HEK293 (cell line): Measurements from ENCODE around the gene FAM241A.
"Not testable (repeated sequence)": the region's sequence is repeated elsewhere in the genome, so short reads cannot be mapped to it uniquely, and the experiment has no call there.

Experiments used
- CTCF ChIP-seq: fragments of 450-650 bp; formaldehyde crosslinking; IDR thresholded peaks from 2 replicates; pipeline ENCODE4 v1.5.1; 2016; ENCODE audit warnings: missing biosample characterization, missing genetic modification characterization
- PRDM10 ChIP-seq: fragments of 450-650 bp; formaldehyde crosslinking; IDR thresholded peaks from 2 replicates; pipeline ENCODE4 v1.5.1; 2016; ENCODE audit warnings: missing biosample characterization, missing genetic modification characterization
- REST ChIP-seq: fragments of 450-650 bp; formaldehyde crosslinking; IDR thresholded peaks from 2 replicates; pipeline ENCODE4 v1.5.1; 2016; ENCODE audit warnings: missing biosample characterization, missing genetic modification characterization
- ZBTB26 ChIP-seq: fragments of 450-650 bp; formaldehyde crosslinking; optimal IDR thresholded peaks from 2 replicates; pipeline ENCODE3; 2016; ENCODE audit warnings: missing biosample characterization, mild to moderate bottlenecking, missing genetic modification characterization
- ZFP3 ChIP-seq: fragments of 450-650 bp; formaldehyde crosslinking; IDR thresholded peaks from 2 replicates; pipeline ENCODE4 v1.5.1; 2016; ENCODE audit warnings: low read depth, missing biosample characterization, missing genetic modification characterization
- ZNF221 ChIP-seq: fragments of 450-650 bp; formaldehyde crosslinking; IDR thresholded peaks from 2 replicates; pipeline ENCODE4 v1.5.1; 2017; ENCODE audit warnings: missing biosample characterization, missing genetic modification characterization, borderline replicate concordance
- ZNF24 ChIP-seq: fragments of 450-650 bp; formaldehyde crosslinking; IDR thresholded peaks from 2 replicates; pipeline ENCODE4 v1.5.1; 2016; ENCODE audit warnings: missing biosample characterization, missing genetic modification characterization
- ZNF341 ChIP-seq: fragments of 450-650 bp; formaldehyde crosslinking; IDR thresholded peaks from 2 replicates; pipeline ENCODE4; 2016; ENCODE audit warnings: low read depth, missing biosample characterization, missing genetic modification characterization
- ZNF404 ChIP-seq: fragments of 450-650 bp; formaldehyde crosslinking; IDR thresholded peaks from 2 replicates; pipeline ENCODE4 v1.5.1; 2017; ENCODE audit warnings: missing biosample characterization, missing genetic modification characterization
- ZNF639 ChIP-seq: fragments of 450-650 bp; formaldehyde crosslinking; IDR thresholded peaks from 2 replicates; pipeline ENCODE4 v1.5.1; 2016; ENCODE audit warnings: missing biosample characterization, missing genetic modification characterization
- ZNF791 ChIP-seq: fragments of 450-650 bp; formaldehyde crosslinking; IDR thresholded peaks from 2 replicates; pipeline ENCODE4 v1.5.1; 2016; ENCODE audit warnings: missing biosample characterization, missing genetic modification characterization
- ZXDB ChIP-seq: fragments of 450-650 bp; formaldehyde crosslinking; IDR thresholded peaks from 2 replicates; pipeline ENCODE4 v1.5.1; 2016; ENCODE audit warnings: missing biosample characterization, missing genetic modification characterization

- not testable (repeated sequence) for TF ChIP-seq ZNF639; ZFP3 (tag by site-specific recombination); CTCF (tag by site-specific recombination); ZNF341 (tag by site-specific recombination); ZBTB26 (tag by site-specific recombination); ZXDB (tag by site-specific recombination); ZNF404; ZNF791 (tag by site-specific recombination); ZNF221 (tag by site-specific recombination); PRDM10; REST (tag by site-specific recombination); ZNF24 (tag by site-specific recombination)
Measured at GRCh38 chr4:112112095-112112494, 33.2 kb upstream of the FAM241A start.
